A549 (cell line): ENCODE measurements around the gene PCBP3. TPM values are rescaled to one million over a fixed set of nuclear protein-coding genes. Genes with fewer than 3 reads are reported as not detected.

ENCODE experiments used
- ATAC-seq, 2 experiments: fragments of 200-7000 bp in 1 of 2; fragments of >200 bp in 1 of 2; cut with Nextera tagmentation in 1 of 2; cut with Tn5 transposase in 1 of 2; 3 replicates each; pipeline versions ENCODE4 v1.8.0 to v1.9.1; 2018 to 2020; ENCODE audit warnings: mild to moderate bottlenecking in 1 of 2, moderate library complexity in 1 of 2
- CTCF ChIA-PET: fragments of 300-600 bp; sonication (Branson Sonifier 250); formaldehyde crosslinking; extraction: SDS; loops from one replicate; lab custom pipeline; 2021; ENCODE audit warnings: antibody characterized with exemption, inconsistent platforms; lab: Yijun Ruan, JAX
- POLR2A ChIA-PET: fragments of 350-600 bp; formaldehyde crosslinking; extraction: SDS; loops from one replicate; lab custom pipeline; 2021; ENCODE audit warnings: antibody characterized with exemption, inconsistent platforms; lab: Yijun Ruan, JAX
- DNase-seq, 2 experiments: peaks; one replicate each; pipeline versions ENCODE4 v3.0.0 to v3.0.0-alpha.2; 2011 to 2016; ENCODE audit warnings: low read depth in 1 of 2, low spot score in 1 of 2
- FAIRE-seq: peaks from 2 replicates; lab custom pipeline; 2011; peaks lifted over from hg19 to GRCh38; lab: Jason Lieb, UNC
- H3K27ac ChIP-seq, 2 experiments: fragments of >200 bp; sonication (Bioruptor Twin); formaldehyde crosslinking; 3 replicates each; pipeline ENCODE4 v1.5.1; 2016 to 2017
- H3K4me1 ChIP-seq: fragments of >200 bp; sonication (Bioruptor Twin); formaldehyde crosslinking; 3 replicates; pipeline ENCODE4 v1.6.1; 2016
- H3K4me2 ChIP-seq: fragments of >200 bp; sonication (Bioruptor Twin); formaldehyde crosslinking; 3 replicates; pipeline ENCODE4 v1.6.1; 2016
- H3K4me3 ChIP-seq: fragments of >200 bp; sonication (Bioruptor Twin); formaldehyde crosslinking; 3 replicates; pipeline ENCODE4 v1.5.1; 2016
- H3K9me3 ChIP-seq: fragments of >200 bp; sonication (Bioruptor Twin); formaldehyde crosslinking; 3 replicates; pipeline ENCODE4 v1.6.1; 2016
- BCL3 ChIP-seq: fragments of >200 bp; sonication (Bioruptor Twin); formaldehyde crosslinking; IDR thresholded peaks from 3 replicates; pipeline ENCODE4 v1.6.1; 2016
- CHD2 ChIP-seq: fragments of 150-350 bp; IDR thresholded peaks from 2 replicates; pipeline ENCODE4 v1.6.1; 2014; ENCODE audit warnings: low read length; ENCODE audit not compliant: partially characterized antibody
- CTCF ChIP-seq: fragments of >200 bp; sonication (Bioruptor Twin); formaldehyde crosslinking; IDR thresholded peaks from 3 replicates; pipeline ENCODE4 v1.5.1; 2016
- ESRRA ChIP-seq: fragments of 150-350 bp; IDR thresholded peaks from 2 replicates; pipeline ENCODE4 v1.6.1; 2014; ENCODE audit warnings: mild to moderate bottlenecking, low read length, borderline replicate concordance
- FOSB ChIP-seq: fragments of 250-450 bp; sonication (Bioruptor Pico); IDR thresholded peaks from 2 replicates; pipeline ENCODE4 v1.5.0; 2020; ENCODE audit warnings: mild to moderate bottlenecking, moderate library complexity
- GATA3 ChIP-seq: IDR thresholded peaks from 2 replicates; pipeline ENCODE4 v1.6.1; 2012; ENCODE audit warnings: borderline replicate concordance
- HOXA7 ChIP-seq: fragments of 250-450 bp; sonication (Bioruptor Pico); IDR thresholded peaks from 2 replicates; pipeline ENCODE4 v1.5.0; 2020; ENCODE audit warnings: mild to moderate bottlenecking, moderate library complexity
- HOXB13 ChIP-seq: fragments of 250-450 bp; sonication (Bioruptor Pico); IDR thresholded peaks from 2 replicates; pipeline ENCODE4 v1.5.0; 2020; ENCODE audit warnings: low read depth, mild to moderate bottlenecking, moderate library complexity
- JUN ChIP-seq, 2 experiments: fragments of >200 bp; sonication (Bioruptor Twin); formaldehyde crosslinking; IDR thresholded peaks; 2 replicates in 1 of 2; 3 replicates in 1 of 2; pipeline ENCODE4 v1.6.1; 2016 to 2017
- MAFK ChIP-seq: fragments of 450-650 bp; IDR thresholded peaks from 2 replicates; pipeline ENCODE4 v1.6.1; 2014; ENCODE audit not compliant: partially characterized antibody
- MAX ChIP-seq: IDR thresholded peaks from 2 replicates; pipeline ENCODE4 v1.6.1; 2012
- POLR2A ChIP-seq: IDR thresholded peaks from 2 replicates; pipeline ENCODE4 v1.6.1; 2012; ENCODE audit warnings: mild to moderate bottlenecking, low read length
- POLR2AphosphoS2 ChIP-seq: conservative IDR thresholded peaks from 2 replicates; pipeline ENCODE4 v1.6.1; 2012; ENCODE audit warnings: low read length, improper control_type of control experiment, inconsistent platforms
- RAD21 ChIP-seq, 2 experiments: fragments of >200 bp in 1 of 2; sonication (Bioruptor Twin) in 1 of 2; formaldehyde crosslinking in 1 of 2; IDR thresholded peaks in 1 of 2; conservative IDR thresholded peaks in 1 of 2; 2 replicates in 1 of 2; 3 replicates in 1 of 2; pipeline ENCODE4 v1.6.1; 2012 to 2018; ENCODE audit warnings: inconsistent platforms in 1 of 2
- RARB ChIP-seq: fragments of 250-450 bp; sonication (Bioruptor Pico); IDR thresholded peaks from 2 replicates; pipeline ENCODE4 v1.8.0; 2021; ENCODE audit warnings: mild to moderate bottlenecking, moderate library complexity
- RCOR1 ChIP-seq: fragments of 150-350 bp; IDR thresholded peaks from 2 replicates; pipeline ENCODE4 v1.6.1; 2014; ENCODE audit warnings: antibody characterized with exemption, low read length, low read depth
- SMC3 ChIP-seq: fragments of >200 bp; sonication (Bioruptor Twin); formaldehyde crosslinking; IDR thresholded peaks from 3 replicates; pipeline ENCODE4 v1.6.1; 2018; ENCODE audit warnings: inconsistent platforms
- TP53 ChIP-seq: fragments of 250-450 bp; sonication (Bioruptor Pico); IDR thresholded peaks from 2 replicates; pipeline ENCODE4 v1.5.0; 2021; ENCODE audit warnings: mild to moderate bottlenecking, moderate library complexity
- ZC3H11A ChIP-seq: fragments of 450-650 bp; IDR thresholded peaks from 2 replicates; pipeline ENCODE4 v1.6.1; 2014; ENCODE audit warnings: antibody characterized with exemption, mild to moderate bottlenecking
- ZSCAN20 ChIP-seq: fragments of 250-450 bp; sonication (Bioruptor Pico); IDR thresholded peaks from 2 replicates; pipeline ENCODE4 v1.8.0; 2022; ENCODE audit warnings: mild to moderate bottlenecking, moderate library complexity
- WGBS: methylation state at CpG from one replicate; pipeline ENCODE4 v1.1.6; 2017; ENCODE audit errors: missing lambda C conversion rate; 5-methylcytosine and 5-hydroxymethylcytosine counted together
- polyA plus RNA-seq, 4 experiments: library from polyadenylated mRNA; depleted of rRNA in 3 of 4; stranded (reverse); fragments of >200 nt; fragmentation: RNase III in 1 of 4; extraction: RNeasy Plus Mini Kit Qiagen cat#74134 plus additional on column Dnase treatment in 1 of 4; gene quantifications; 2 replicates in 3 of 4; 3 replicates in 1 of 4; pipeline ENCODE4 v1.2.3, GENCODE V29; 2011 to 2017

Gene PCBP3
- polyA plus RNA-seq, 2 of the 4 experiments (the other 2 are of a cell fraction) = 0.30 to 0.34 TPM

GRCh38 chr21:45911806-45912325 is 268.3 kb downstream of the PCBP3 start:
- H3K27ac ChIP-seq = no peak overlapping the region
- DNase-seq = no peak
- ATAC-seq = no peak
- H3K9me3 ChIP-seq = no peaks in the 10 kb centered on the region
- 64% methylated on average over 6 of the region's 15 CpGs for WGBS
- no peaks in the 10 kb centered on the region for H3K4me1 ChIP-seq
- H3K4me3 ChIP-seq = no peak overlapping the region
- TF ChIP-seq POLR2AphosphoS2 (no peak), SMC3 (no peak), RARB (CRISPR knock-in tag) (no peak), RCOR1 (no peak), MAFK (no peak), CTCF (no peak), CHD2 (no peak)
- POLR2A ChIA-PET = no interaction called here
- no peak for FAIRE-seq
- CTCF ChIA-PET = interaction anchor here (0.8 to 1.1 kb wide), 2 partner anchors 9 to 11 kb away, joined by 3 read pairs; no protein-coding TSS in a partner anchor
- no peak overlapping the region for H3K4me2 ChIP-seq

GRCh38 chr21:45912611-45913417 is 269.3 kb downstream of the PCBP3 start:
- no peak for DNase-seq
- Histone ChIP-seq H3K4me2 (no peak overlapping the region), H3K9me3 (no peaks in the 10 kb centered on the region), H3K27ac (no peak overlapping the region), H3K4me1 (no peaks in the 10 kb centered on the region), H3K4me3 (no peak overlapping the region)
- POLR2A ChIA-PET = no interaction called here
- ATAC-seq = no peak
- no peak for TF ChIP-seq FOSB
- no peak for TF ChIP-seq HOXB13
- no peak for TF ChIP-seq ESRRA
- no peak for TF ChIP-seq POLR2A
- TF ChIP-seq ZC3H11A = no peak
- 78% methylated on average over 5 of the region's 16 CpGs for WGBS
- CTCF ChIA-PET = interaction anchor here (0.6 to 1.8 kb wide), 2 partner anchors 10 to 249 kb away, joined by 3 to 7 read pairs; no protein-coding TSS in a partner anchor
- no peak for FAIRE-seq

DNA sequence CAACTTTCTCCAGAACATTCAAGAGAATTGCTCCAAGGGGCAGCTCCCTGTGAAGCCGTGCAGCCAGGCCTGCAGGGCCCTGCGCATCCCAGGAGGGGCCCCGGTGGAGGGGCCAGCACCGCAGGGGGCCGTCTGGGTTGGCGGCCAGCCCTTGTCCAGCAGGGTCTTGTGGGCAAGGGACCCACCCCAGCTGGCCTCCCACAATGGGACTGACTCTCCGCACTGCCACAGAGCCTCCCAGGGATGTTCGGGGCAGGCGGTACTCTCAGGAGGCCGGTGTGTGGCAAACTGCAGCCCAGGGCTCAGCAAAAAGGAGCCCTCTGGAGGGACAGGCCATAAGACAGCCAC is 269.9 kb downstream of the PCBP3 start:
- no peak; a peak in 1 of 6 replicates for ATAC-seq
- 40% methylated on average over 1 of the region's 10 CpGs for WGBS
- H3K4me1 ChIP-seq = no peaks in the 10 kb centered on the region

More for the DNA sequence above, 269.9 kb downstream of the PCBP3 start:
- H3K27ac ChIP-seq = no peak overlapping the region
- DNase-seq (no peak), FAIRE-seq (no peak)
- H3K4me3 ChIP-seq = no peak overlapping the region
- no peak overlapping the region for H3K4me2 ChIP-seq
- H3K9me3 ChIP-seq = no peaks in the 10 kb centered on the region
- TF ChIP-seq GATA3 (no peak), RAD21 (conservative IDR thresholded peaks at IDR 0.05 in 1 of 2, IDR thresholded peaks at IDR 0.05 in 1 of 2) (no peak), MAX (no peak), JUN (IDR thresholded peaks at IDR 0.05) (no peak), HOXB13 (no peak), BCL3 (no peak), HOXA7 (CRISPR knock-in tag) (no peak), ZSCAN20 (CRISPR knock-in tag) (no peak), TP53 (CRISPR knock-in tag) (no peak), MAFK (no peak)
- ChIA-PET POLR2A (no interaction called here), CTCF (interaction anchor here (0.6 to 1.8 kb wide), 2 partner anchors 9 to 249 kb away, joined by 3 to 7 read pairs; no protein-coding TSS in a partner anchor)
